ENCODE data around the gene SDF2L1. TPM values are rescaled to one million over a fixed set of nuclear protein-coding genes. Genes with fewer than 3 reads are reported as not detected.

SDF2L1 gene
- total RNA-seq, 2 experiments from 2014 or later, result 78.7 to 79.1 TPM

DNA sequence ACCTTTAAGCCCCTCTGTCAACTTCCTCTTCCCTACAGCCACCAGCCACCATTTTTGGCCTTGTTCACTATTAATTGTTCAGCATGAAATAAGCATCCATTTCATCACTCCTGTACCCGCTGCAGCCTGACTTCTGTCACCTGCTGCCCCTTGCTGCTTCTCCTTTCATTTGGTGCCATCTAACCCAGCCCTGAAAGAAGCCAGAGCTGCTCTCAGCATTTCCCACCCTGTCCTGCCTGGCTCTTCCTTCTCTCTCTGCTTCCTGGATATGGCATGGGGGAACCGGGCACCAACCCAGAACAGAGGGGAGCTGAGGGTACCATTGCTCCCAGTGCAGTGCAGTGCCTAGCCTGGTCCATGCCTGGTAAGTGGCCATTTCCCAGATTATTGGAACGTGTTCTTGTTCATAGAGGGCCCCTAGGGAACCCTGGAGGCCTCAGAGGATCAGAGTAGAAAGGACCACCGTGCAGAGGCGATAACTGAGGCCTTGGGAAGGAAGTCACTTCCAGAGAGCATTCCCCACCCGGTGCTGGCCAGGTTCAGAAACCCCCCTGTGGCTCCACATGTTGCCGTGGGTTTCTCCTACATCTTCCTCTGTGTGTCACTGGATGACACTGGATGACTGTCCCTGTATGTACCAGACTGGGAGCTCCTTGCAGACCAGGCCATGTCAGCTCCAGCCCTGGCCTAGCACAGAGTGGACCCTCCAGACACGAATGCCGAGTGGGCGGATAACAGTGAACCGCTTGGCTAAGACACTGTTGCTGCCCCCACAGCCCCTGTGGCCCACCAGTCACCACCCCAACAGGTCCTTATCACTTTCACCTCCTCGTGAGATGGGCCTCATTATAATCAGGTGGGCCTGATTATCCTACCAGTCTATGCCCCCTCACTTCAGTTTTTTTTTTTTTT is 17.0 kb upstream of the SDF2L1 start:
- Mint-ChIP-seq H3K27me3 (no peaks in the 10 kb centered on the region), H3K4me3 (no peak overlapping the region), H3K4me1 (peaks cover 27% of the 10 kb centered on the region), H3K9me3 (ENCODE audit: low read depth) (no peaks in the 10 kb centered on the region), H3K27ac (peak overlapping the region; percentile 64), H3K36me3 (peaks cover 20% of the 10 kb centered on the region)
- CTCF ChIA-PET, result interaction anchor here (0.6 to 1.0 kb wide), 3 partner anchors 18 to 43 kb away, joined by 3 read pairs; no protein-coding TSS in a partner anchor
- DNase-seq (peak; percentile 38), ATAC-seq (no peak)

DNA sequence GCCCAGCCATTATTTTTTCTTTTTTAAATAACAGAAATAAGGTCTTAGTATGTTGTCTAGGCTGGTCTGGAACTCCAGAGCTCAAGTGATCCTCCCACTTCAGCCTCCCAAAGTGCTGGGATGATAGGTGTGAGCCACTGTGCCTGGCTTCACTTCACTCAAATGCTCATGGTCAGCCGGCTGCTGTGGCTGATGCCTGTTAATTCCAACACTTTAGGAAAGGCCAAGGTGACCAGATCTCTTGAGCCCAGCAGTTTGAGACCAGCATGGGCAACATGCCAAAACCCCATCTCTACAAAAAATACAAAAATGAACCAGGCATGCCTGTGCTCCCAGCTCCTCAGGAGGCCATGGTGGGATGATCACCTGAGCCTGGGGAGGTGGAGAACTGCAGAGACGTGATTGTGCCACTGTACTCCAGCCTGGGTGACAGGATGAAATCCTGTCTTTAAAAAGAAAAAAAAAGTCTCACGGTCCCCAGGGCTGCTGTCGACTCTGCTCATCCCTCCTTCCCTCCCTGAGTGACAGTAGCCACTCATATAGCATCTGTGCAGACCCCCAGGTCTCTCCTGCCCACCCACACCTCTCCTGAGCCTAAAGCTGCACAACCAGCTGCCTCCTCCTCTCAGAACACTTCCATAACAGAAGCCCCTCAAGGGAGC is 15.9 kb upstream of the SDF2L1 start:
- Mint-ChIP-seq H3K36me3 (peaks cover 20% of the 10 kb centered on the region), H3K4me1 (peaks cover 35% of the 10 kb centered on the region), H3K4me3 (no peak overlapping the region), H3K27me3 (no peaks in the 10 kb centered on the region), H3K27ac (no peak overlapping the region), H3K9me3 (ENCODE audit: low read depth) (no peaks in the 10 kb centered on the region)
- ATAC-seq, result no peak
- no peak for DNase-seq
- CTCF ChIA-PET, result interaction anchor here (1.3 to 9.7 kb wide), 2 partner anchors 19 to 29 kb away, joined by 3 to 241 read pairs; partner anchors contain the start of gene SDF2L1

DNA sequence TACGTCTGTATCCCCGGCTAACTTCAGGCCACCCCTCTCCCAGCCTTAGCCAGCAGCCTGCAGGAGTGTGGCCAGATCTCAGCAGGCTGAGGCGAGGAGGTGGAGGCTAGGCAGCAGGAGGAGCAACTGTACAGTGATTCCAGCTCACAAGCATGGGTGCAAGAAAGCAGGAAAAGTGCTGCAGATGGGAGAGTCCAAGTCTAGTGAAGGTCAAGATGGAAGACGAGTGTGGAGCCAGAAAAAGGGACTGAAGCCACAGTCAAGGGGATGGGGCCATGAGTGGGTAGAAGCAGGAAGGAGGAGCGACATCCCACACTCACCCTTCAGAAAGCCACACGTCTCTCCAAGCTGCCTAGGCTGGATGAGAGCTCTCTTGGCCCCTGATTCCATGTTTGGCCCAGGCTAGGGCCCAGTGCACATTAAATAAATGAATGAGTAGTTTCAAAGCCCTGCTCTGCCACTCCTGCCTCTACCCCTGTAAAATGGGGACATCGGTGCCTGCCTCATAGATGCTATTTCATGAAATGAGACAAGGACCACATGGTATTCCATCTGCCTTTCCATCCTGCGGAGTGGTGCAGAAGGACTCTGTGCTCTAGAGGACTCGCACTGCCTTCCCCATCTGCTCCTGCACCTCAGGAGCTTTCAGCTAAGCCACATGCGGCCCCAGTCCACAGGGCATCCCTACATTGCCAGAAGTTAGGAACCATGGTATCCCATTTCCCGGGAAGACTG is 15.2 kb upstream of the SDF2L1 start:
- no peaks in the 10 kb centered on the region for H3K9me3 Mint-ChIP-seq (ENCODE audit: low read depth)
- H3K36me3 Mint-ChIP-seq, result peaks cover 18% of the 10 kb centered on the region
- peak overlapping the region; percentile 17 for H3K27ac Mint-ChIP-seq
- CTCF ChIA-PET, result interaction anchor here (1.3 to 9.7 kb wide), 2 partner anchors 18 to 29 kb away, joined by 3 to 241 read pairs; partner anchors contain the start of gene SDF2L1
- no peaks in the 10 kb centered on the region for H3K27me3 Mint-ChIP-seq
- no peak overlapping the region for H3K4me3 Mint-ChIP-seq
- ATAC-seq (no peak), DNase-seq (no peak)
- peaks cover 39% of the 10 kb centered on the region for H3K4me1 Mint-ChIP-seq

DNA sequence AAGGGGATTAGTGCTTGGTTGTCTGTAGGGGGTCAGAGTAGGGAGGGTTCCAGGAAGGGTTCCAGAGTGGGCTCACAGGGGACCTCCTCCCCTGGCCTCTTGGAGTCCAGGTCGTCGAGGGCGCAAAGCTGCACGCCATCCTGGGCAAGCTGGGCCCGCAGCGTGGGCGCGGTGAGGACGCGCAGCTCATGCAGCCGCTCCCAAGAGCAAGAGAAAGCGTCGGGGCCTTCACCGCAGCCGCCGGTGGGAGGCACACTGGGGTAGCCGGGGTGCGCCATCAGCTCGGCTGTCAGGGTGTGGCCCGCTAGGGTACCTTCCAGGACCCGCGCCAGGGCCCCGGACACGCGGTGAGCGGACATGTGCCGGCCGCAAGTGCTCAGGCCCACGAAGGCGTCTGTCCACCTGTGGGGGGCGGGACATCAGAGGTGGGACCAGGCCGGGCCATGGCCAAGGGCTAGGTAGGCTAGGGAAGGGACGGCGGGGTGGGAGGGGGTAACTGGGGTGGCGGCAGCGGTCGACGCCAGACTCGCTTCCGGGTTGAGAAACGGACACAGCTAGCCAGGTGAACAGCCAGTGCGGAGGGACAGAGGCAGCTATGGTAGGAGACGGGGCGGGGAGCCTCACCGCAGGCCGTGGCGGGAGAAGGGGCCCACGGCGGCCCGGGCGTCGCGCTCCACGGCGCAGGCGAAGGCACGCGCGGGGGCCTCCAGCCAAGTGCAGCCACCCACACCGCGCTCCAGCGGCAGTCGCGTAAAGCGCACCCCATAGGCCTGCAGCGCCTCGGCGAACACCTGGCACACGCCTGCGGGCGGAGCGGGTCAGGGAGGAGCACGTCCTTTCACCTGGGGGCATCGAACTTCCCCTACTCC is 13.5 kb upstream of the SDF2L1 start:
- Mint-ChIP-seq H3K27ac (peak overlapping the region; percentile 93), H3K4me3 (peak overlapping the region; percentile 86), H3K36me3 (peaks cover 15% of the 10 kb centered on the region), H3K9me3 (ENCODE audit: low read depth) (no peaks in the 10 kb centered on the region), H3K27me3 (no peaks in the 10 kb centered on the region), H3K4me1 (peaks cover 47% of the 10 kb centered on the region)
- CTCF ChIA-PET, result interaction anchor here (0.6 to 9.7 kb wide), 23 partner anchors 8 to 146 kb away, joined by 3 to 241 read pairs (median 6); partner anchors contain the start of genes PPIL2, SDF2L1 and UBE2L3
- ATAC-seq (peak; percentile 10), DNase-seq (no peak)

DNA sequence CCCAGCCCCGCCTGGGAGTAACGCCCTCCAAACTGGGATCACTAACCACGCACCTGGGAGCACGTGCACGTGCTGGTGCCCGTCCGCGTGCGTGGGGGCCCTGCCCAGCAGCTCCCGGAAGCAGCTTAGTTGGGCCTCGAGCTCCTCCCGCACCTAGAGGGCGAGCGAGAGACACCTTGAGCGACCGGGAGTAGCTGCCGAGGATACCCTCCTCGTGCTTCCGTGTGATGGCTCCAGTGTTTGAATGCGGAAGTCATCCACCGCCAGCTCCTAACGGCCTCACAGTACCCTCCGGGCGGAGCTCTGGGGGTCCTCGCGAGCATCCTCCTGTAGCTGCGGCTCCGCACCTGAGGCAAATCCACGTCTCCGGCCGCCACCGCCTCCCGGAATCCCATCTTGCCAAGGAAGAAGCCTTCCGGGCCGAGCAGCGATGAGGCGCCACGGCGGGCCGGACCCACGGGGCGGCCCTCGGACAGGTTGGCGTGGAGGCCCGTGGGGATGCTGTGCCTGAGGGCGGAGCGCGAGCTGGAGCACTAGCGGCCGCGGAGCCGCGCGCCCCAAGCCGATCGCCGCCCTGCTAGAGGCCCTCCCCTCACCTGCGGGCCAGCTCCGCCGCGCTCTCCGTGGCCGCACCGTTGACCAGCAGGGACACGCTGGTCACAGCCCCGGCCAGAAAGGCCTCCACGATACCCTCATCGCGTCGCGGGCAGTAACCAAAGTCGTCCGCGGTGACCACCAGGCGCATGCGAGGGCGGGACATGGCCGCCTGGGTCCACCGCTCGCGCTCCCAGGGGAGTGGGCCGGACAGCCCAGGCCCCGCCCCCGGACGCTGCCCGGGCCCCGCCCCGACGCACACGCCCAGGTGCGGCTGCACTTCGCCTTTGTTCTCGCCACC is 12.6 kb upstream of the SDF2L1 start, which contains the start of gene YDJC:
TSS of gene YDJC (minus strand) at position 768 of the 895 bp plus-strand sequence. CDS start at position 760, 8 bp downstream.
- CTCF ChIA-PET, result interaction anchor here (0.6 to 9.7 kb wide), 25 partner anchors 8 to 145 kb away, joined by 3 to 241 read pairs (median 6); partner anchors contain the start of genes PPIL2, SDF2L1 and UBE2L3
- peaks cover 47% of the 10 kb centered on the region for H3K4me1 Mint-ChIP-seq
- peak within 1 kb of the TSS; percentile 93 for H3K27ac Mint-ChIP-seq
- H3K4me3 Mint-ChIP-seq, result peak within 1 kb of the TSS; percentile 86
- DNase-seq (peak; percentile 96), ATAC-seq (peak; percentile 84)
- H3K27me3 Mint-ChIP-seq, result no peaks in the 10 kb centered on the region
- H3K36me3 Mint-ChIP-seq, result peaks cover 15% of the 10 kb centered on the region
- H3K9me3 Mint-ChIP-seq (ENCODE audit: low read depth), result no peaks in the 10 kb centered on the region

DNA sequence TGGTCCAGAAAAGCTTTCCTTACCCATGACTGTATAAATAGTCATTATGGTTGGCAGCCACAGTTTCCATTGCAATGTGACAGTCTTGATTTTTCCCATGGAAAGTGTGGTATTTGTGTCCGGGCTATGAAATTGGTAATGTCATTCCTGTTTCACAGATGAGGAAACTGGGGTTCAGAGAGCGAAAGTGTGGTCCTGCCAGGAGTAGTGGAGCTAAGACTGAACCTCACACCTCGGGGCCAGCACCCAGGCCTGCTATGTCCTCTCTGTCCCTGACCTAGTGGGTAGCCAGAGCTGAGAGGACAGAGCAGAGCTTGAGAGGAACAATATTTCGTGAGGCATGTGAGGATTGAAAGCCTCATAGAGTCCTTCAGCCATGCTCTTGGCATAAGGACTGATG is 11.1 kb upstream of the SDF2L1 start:
- Mint-ChIP-seq H3K4me3 (no peak overlapping the region), H3K27ac (no peak overlapping the region), H3K4me1 (peaks cover 42% of the 10 kb centered on the region), H3K9me3 (ENCODE audit: low read depth) (no peaks in the 10 kb centered on the region), H3K36me3 (peaks cover 15% of the 10 kb centered on the region), H3K27me3 (no peaks in the 10 kb centered on the region)
- ATAC-seq (no peak), DNase-seq (no peak)
- CTCF ChIA-PET, result interaction anchor here (0.6 to 9.7 kb wide), 9 partner anchors 11 to 136 kb away, joined by 3 to 241 read pairs (median 9); partner anchors contain the start of genes PPIL2, SDF2L1 and UBE2L3

DNA sequence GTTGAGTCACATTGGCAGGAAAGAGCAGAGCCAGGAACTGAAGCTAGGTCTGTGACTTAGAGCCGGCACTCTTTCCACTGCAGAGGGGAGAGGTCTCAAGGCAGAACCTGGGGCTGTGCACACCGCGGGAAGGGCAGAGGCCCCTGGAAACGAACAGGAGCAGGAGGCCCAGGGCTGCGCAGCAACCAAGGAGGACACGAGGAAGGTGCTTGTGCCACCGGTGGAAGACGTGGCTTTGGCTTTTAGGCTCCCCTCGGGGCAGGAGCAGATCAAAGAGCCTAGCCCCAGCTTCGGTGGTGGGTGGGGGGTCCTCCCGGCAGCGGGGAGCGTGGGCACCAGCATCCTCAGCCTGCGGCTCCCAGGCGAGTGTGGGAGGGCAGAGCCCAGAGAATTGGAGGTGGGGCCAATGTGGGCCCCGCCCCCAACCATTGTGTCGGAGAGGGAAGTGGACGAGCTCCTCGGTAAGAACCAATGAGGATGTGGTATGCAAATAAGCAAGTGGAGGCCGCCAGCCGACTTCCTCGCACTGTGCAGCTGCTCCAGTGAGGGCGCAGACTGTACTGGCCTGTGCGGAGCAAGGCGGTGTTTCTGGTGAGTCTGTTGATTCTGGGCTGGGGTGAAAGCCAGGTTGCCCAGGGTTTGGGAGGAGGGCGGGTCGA is 9.7 kb upstream of the SDF2L1 start, which contains the start of gene CCDC116:
TSS of gene CCDC116 (plus strand) at position 524 of the 659 bp plus-strand sequence. CDS start 422 bp downstream, outside the sequence.
- peak within 1 kb of the TSS; percentile 9 for H3K27ac Mint-ChIP-seq
- H3K4me3 Mint-ChIP-seq, result no peak within 1 kb of the TSS
- peaks cover 10% of the 10 kb centered on the region for H3K36me3 Mint-ChIP-seq
- DNase-seq (peak; percentile 87), ATAC-seq (peak; percentile 54)
- CTCF ChIA-PET, result interaction anchor here (1.0 to 9.7 kb wide), 3 partner anchors 12 to 45 kb away, joined by 3 to 241 read pairs (median 4); partner anchors contain the start of gene SDF2L1
- no peaks in the 10 kb centered on the region for H3K9me3 Mint-ChIP-seq (ENCODE audit: low read depth)
- no peaks in the 10 kb centered on the region for H3K27me3 Mint-ChIP-seq
- H3K4me1 Mint-ChIP-seq, result peaks cover 32% of the 10 kb centered on the region

DNA sequence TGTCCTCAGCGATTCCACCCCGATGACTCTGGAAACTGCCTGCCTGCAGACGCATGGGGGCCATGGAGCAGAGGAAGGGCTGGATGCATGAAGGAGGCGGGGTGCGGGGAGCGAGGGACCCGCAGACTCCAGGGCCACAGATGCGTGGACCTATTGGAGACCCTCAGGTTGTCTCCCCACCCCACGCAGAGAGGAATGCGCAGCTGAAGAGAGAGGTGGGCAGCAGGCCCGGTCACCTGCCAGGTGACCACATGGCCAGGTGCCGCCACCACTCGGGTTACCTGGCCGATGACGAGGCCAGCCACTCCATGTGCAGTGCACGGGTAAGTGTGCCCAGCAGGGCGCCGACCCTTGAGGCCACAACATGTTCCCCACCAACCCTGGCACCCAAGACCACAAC is 9.2 kb upstream of the SDF2L1 start:
- Mint-ChIP-seq H3K27ac (no peak overlapping the region), H3K9me3 (ENCODE audit: low read depth) (no peaks in the 10 kb centered on the region), H3K4me1 (peaks cover 26% of the 10 kb centered on the region), H3K4me3 (no peak overlapping the region), H3K27me3 (no peaks in the 10 kb centered on the region), H3K36me3 (peaks cover 7% of the 10 kb centered on the region)
- ATAC-seq (no peak), DNase-seq (no peak)
- CTCF ChIA-PET, result interaction anchor here (1.0 to 9.7 kb wide), 3 partner anchors 12 to 46 kb away, joined by 3 to 241 read pairs (median 4); partner anchors contain the start of gene SDF2L1

DNA sequence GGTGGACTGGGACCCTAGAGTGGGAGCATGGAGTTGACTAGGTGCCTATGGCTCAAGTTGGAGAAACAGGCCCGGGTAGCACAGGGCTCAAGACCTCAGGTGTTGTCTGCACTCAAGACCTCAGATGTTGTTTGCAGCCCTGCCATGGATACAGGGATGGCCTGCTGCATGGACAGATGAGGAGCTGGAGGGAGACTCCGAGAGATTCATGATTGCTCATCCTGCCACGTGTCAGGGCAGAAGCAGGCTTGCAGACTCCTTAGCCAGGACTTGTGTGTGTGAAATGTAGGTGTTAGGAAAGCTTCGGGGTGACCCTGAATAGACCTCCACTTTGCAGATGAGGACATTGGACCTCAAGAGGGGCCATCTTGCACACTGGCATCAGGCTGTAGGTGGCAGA is 8.6 kb upstream of the SDF2L1 start:
- Mint-ChIP-seq H3K27me3 (no peaks in the 10 kb centered on the region), H3K4me3 (no peak overlapping the region), H3K9me3 (ENCODE audit: low read depth) (no peaks in the 10 kb centered on the region), H3K36me3 (peaks cover 2% of the 10 kb centered on the region), H3K4me1 (peaks cover 22% of the 10 kb centered on the region), H3K27ac (no peak overlapping the region)
- CTCF ChIA-PET, result interaction anchor here (9.7 kb wide), 1 partner anchor 11 kb away, joined by 241 read pairs; the partner anchor contains the start of gene SDF2L1
- ATAC-seq, result no peak
- DNase-seq, result no peak

DNA sequence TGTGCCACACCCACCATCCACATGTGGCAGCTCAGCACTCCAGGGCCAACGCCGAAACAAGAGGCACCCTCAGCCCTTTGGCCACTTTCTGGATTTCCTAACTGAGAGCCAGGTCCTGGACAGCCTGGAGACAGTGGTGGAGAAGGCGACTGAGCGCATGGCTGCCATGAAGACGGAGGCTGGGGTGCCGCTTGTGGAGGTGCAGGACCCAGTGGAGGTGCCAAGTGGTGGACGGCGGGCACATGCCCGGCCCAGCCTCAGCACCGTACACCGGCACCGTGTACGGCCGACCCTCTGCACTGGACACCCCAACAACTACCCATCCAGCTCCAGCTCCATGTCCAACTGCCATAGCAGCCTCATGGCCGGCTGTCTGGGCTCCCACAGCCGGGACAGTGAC is 8.0 kb upstream of the SDF2L1 start:
- no peaks in the 10 kb centered on the region for H3K27me3 Mint-ChIP-seq
- ATAC-seq, result no peak
- no peak overlapping the region for H3K27ac Mint-ChIP-seq
- no peak overlapping the region for H3K4me3 Mint-ChIP-seq
- H3K36me3 Mint-ChIP-seq, result peaks cover 1% of the 10 kb centered on the region
- no peaks in the 10 kb centered on the region for H3K9me3 Mint-ChIP-seq (ENCODE audit: low read depth)
- peaks cover 21% of the 10 kb centered on the region for H3K4me1 Mint-ChIP-seq
- CTCF ChIA-PET, result interaction anchor here (9.7 kb wide), 1 partner anchor 11 kb away, joined by 241 read pairs; the partner anchor contains the start of gene SDF2L1
- DNase-seq, result no peak

All from activated CD8-positive, alpha-beta memory T cell treated with anti-CD3 and anti-CD28 coated beads, Interleukin-2, amount 10 ng/mL, durations not matched to agents 7 days and 5 days (primary cell).